ENCODE results near the gene OSBPL3. TPM values are rescaled to one million over a fixed set of nuclear protein-coding genes. Genes with fewer than 3 reads are reported as not detected.

OSBPL3 gene
- polyA plus RNA-seq, 1 experiment: 26.5 TPM

- TF ChIP-seq CTCF (IDR thresholded peaks at IDR 0.05; ENCODE audit: insufficient read depth, low read depth, low read length): no peak
- Histone ChIP-seq H3K4me3 (ENCODE audit: low read depth, low read length) (no peak overlapping the region), H3K36me3 (ENCODE audit: control insufficient read depth, insufficient read depth, low read length) (peaks cover 7% of the 10 kb centered on the region), H3K27me3 (ENCODE audit: control insufficient read depth, insufficient read depth, low read length) (no peaks in the 10 kb centered on the region)
- POLR2A ChIA-PET: no interaction called here
- CTCF ChIA-PET: interaction anchor here (0.8 to 1.8 kb wide), 6 partner anchors 9 to 151 kb away, joined by 3 to 5 read pairs (median 4); no protein-coding TSS in a partner anchor
- DNase-seq (ENCODE audit: low read depth): peak; percentile 71
These were observed 148.7 kb downstream of the OSBPL3 start for GRCh38 chr7:24831240-24831639.

GRCh38 chr7:24830440-24831050 is 149.4 kb downstream of the OSBPL3 start:
- ChIA-PET CTCF (interaction anchor here (0.8 to 1.5 kb wide), 4 partner anchors 9 to 152 kb away, joined by 3 to 4 read pairs (median 4); no protein-coding TSS in a partner anchor), POLR2A (no interaction called here)
- Histone ChIP-seq H3K27me3 (ENCODE audit: control insufficient read depth, insufficient read depth, low read length) (no peaks in the 10 kb centered on the region), H3K4me3 (ENCODE audit: low read depth, low read length) (no peak overlapping the region), H3K36me3 (ENCODE audit: control insufficient read depth, insufficient read depth, low read length) (peaks cover 6% of the 10 kb centered on the region)
- no peak for TF ChIP-seq CTCF (IDR thresholded peaks at IDR 0.05; ENCODE audit: insufficient read depth, low read depth, low read length)
- no peak for DNase-seq (ENCODE audit: low read depth)

- TF ChIP-seq CTCF (IDR thresholded peaks at IDR 0.05; ENCODE audit: insufficient read depth, low read depth, low read length): no peak
- no peak overlapping the region for H3K4me3 ChIP-seq (ENCODE audit: low read depth, low read length)
- ChIA-PET CTCF (interaction anchor here (1.5 kb wide), 1 partner anchor 9 kb away, joined by 4 read pairs; no protein-coding TSS in a partner anchor), POLR2A (no interaction called here)
- no peaks in the 10 kb centered on the region for H3K27me3 ChIP-seq (ENCODE audit: control insufficient read depth, insufficient read depth, low read length)
- peaks cover 6% of the 10 kb centered on the region for H3K36me3 ChIP-seq (ENCODE audit: control insufficient read depth, insufficient read depth, low read length)
- no peak for DNase-seq (ENCODE audit: low read depth)
These were observed 150.2 kb downstream of the OSBPL3 start for GRCh38 chr7:24829787-24830186.

- no peak for DNase-seq (ENCODE audit: low read depth)
- ChIA-PET POLR2A (no interaction called here), CTCF (no interaction called here)
- H3K27me3 ChIP-seq (ENCODE audit: control insufficient read depth, insufficient read depth, low read length): no peaks in the 10 kb centered on the region
- H3K36me3 ChIP-seq (ENCODE audit: control insufficient read depth, insufficient read depth, low read length): peaks cover 2% of the 10 kb centered on the region
- no peak for TF ChIP-seq CTCF (IDR thresholded peaks at IDR 0.05; ENCODE audit: insufficient read depth, low read depth, low read length)
- no peak overlapping the region for H3K4me3 ChIP-seq (ENCODE audit: low read depth, low read length)
These were observed 150.9 kb downstream of the OSBPL3 start for GRCh38 chr7:24828891-24829661.

GRCh38 chr7:24827589-24827988 is 152.4 kb downstream of the OSBPL3 start:
- ChIA-PET POLR2A (no interaction called here), CTCF (interaction anchor here (1.2 to 1.5 kb wide), 3 partner anchors 15 to 266 kb away, joined by 3 to 5 read pairs (median 5); no protein-coding TSS in a partner anchor)
- no peak for TF ChIP-seq CTCF (IDR thresholded peaks at IDR 0.05; ENCODE audit: insufficient read depth, low read depth, low read length)
- Histone ChIP-seq H3K27me3 (ENCODE audit: control insufficient read depth, insufficient read depth, low read length) (no peaks in the 10 kb centered on the region), H3K4me3 (ENCODE audit: low read depth, low read length) (no peak overlapping the region), H3K36me3 (ENCODE audit: control insufficient read depth, insufficient read depth, low read length) (peaks cover 1% of the 10 kb centered on the region)
- peak; percentile 34 for DNase-seq (ENCODE audit: low read depth)
